Upper lobe of right lung (tissue), 1 donor: Measurements from ENCODE around the gene SERP1. TPM values are rescaled to one million over a fixed set of nuclear protein-coding genes. Genes with fewer than 3 reads are reported as not detected.

Experiments used
- ATAC-seq: fragments of 200-7000 bp; cut with Tn5 transposase; one replicate; pipeline ENCODE4 v1.9.1; 2020; ENCODE audit warnings: mild to moderate bottlenecking, moderate library complexity
- DNase-seq: peaks from one replicate; pipeline ENCODE4 v3.0.0-alpha.2; 2020
- H3K27ac ChIP-seq: fragments of 200-600 bp; one replicate; pipeline ENCODE4 v1.8.0; 2022
- H3K27me3 ChIP-seq: fragments of 200-600 bp; one replicate; pipeline ENCODE4 v1.8.0; 2022; ENCODE audit warnings: mild to moderate bottlenecking
- H3K36me3 ChIP-seq: fragments of 200-600 bp; one replicate; pipeline ENCODE4 v1.8.0; 2022
- H3K4me1 ChIP-seq: fragments of 200-600 bp; one replicate; pipeline ENCODE4 v1.8.0; 2022
- H3K4me3 ChIP-seq: fragments of 200-600 bp; one replicate; pipeline ENCODE4 v1.8.0; 2022; ENCODE audit warnings: mild to moderate bottlenecking
- H3K9me3 ChIP-seq: fragments of 200-600 bp; one replicate; pipeline ENCODE4 v1.8.0; 2022
- CTCF ChIP-seq: fragments of 200-600 bp; IDR thresholded peaks from one replicate; pipeline ENCODE4 v1.8.0; 2022; ENCODE audit warnings: antibody characterized with exemption
- intact Hi-C: fragments of 100-400 bp; cut with DNase I; formaldehyde crosslinking; loops from one replicate; pipeline ENCODE4 v1.11.0; 2022
- total RNA-seq: library from RNA; stranded (reverse); fragmentation: NEBNext Ultra II Directional; extraction: Animal tissue kit (Norgen Biotek cat#: 25700); gene quantifications from one replicate; pipeline ENCODE4 v1.2.1, GENCODE V29; 2021
- donor health status: DM: no; HTN: yes; CAD: no; lungs with severe emphysema.

SERP1 gene
- total RNA-seq, 1 donor from 2014 or later, result 132 TPM

- H3K9me3 ChIP-seq, result no peaks in the 10 kb centered on the region
- H3K4me1 ChIP-seq, result no peaks in the 10 kb centered on the region
- intact Hi-C loops, result no loop called here
- TF ChIP-seq CTCF, result no peak
- H3K36me3 ChIP-seq, result peaks cover 77% of the 10 kb centered on the region
- H3K27me3 ChIP-seq, result no peaks in the 10 kb centered on the region
- H3K27ac ChIP-seq, result no peak overlapping the region
- H3K4me3 ChIP-seq, result no peak overlapping the region
- DNase-seq (no peak), ATAC-seq (no peak)
Measured at GRCh38 chr3:150582620-150583019, 36.3 kb upstream of the SERP1 start.

- H3K4me1 ChIP-seq, result no peaks in the 10 kb centered on the region
- DNase-seq, result no peak
- peaks cover 92% of the 10 kb centered on the region for H3K36me3 ChIP-seq
- no peaks in the 10 kb centered on the region for H3K9me3 ChIP-seq
- TF ChIP-seq CTCF, result no peak
- intact Hi-C loops, result no loop called here
- H3K27me3 ChIP-seq, result no peaks in the 10 kb centered on the region
- ATAC-seq, result no peak
- H3K4me3 ChIP-seq, result no peak overlapping the region
- H3K27ac ChIP-seq, result no peak overlapping the region
Measured at GRCh38 chr3:150581174-150581573, 34.9 kb upstream of the SERP1 start.

GRCh38 chr3:150577855-150578254 lies 31.6 kb upstream of the SERP1 start:
- intact Hi-C loops, result no loop called here
- Histone ChIP-seq H3K27me3 (no peaks in the 10 kb centered on the region), H3K4me3 (no peak overlapping the region), H3K4me1 (no peaks in the 10 kb centered on the region), H3K36me3 (peaks cover 90% of the 10 kb centered on the region), H3K27ac (no peak overlapping the region), H3K9me3 (no peaks in the 10 kb centered on the region)
- no peak for TF ChIP-seq CTCF
- no peak for ATAC-seq
- DNase-seq, result no peak

- Histone ChIP-seq H3K4me3 (no peak overlapping the region), H3K4me1 (no peaks in the 10 kb centered on the region), H3K9me3 (no peaks in the 10 kb centered on the region), H3K27me3 (no peaks in the 10 kb centered on the region), H3K36me3 (peaks cover 97% of the 10 kb centered on the region), H3K27ac (no peak overlapping the region)
- TF ChIP-seq CTCF, result no peak
- intact Hi-C loops, result no loop called here
- DNase-seq (no peak), ATAC-seq (no peak)
Measured at GRCh38 chr3:150567328-150567727, 21.0 kb upstream of the SERP1 start.

GRCh38 chr3:150564243-150564642 lies 17.9 kb upstream of the SERP1 start:
- Histone ChIP-seq H3K27ac (no peak overlapping the region), H3K4me3 (no peak overlapping the region), H3K9me3 (no peaks in the 10 kb centered on the region), H3K36me3 (peaks cover 74% of the 10 kb centered on the region), H3K4me1 (no peaks in the 10 kb centered on the region), H3K27me3 (no peaks in the 10 kb centered on the region)
- no peak for ATAC-seq
- TF ChIP-seq CTCF, result no peak
- intact Hi-C loops, result no loop called here
- DNase-seq, result no peak

- TF ChIP-seq CTCF, result no peak
- no peak for DNase-seq
- Histone ChIP-seq H3K9me3 (no peaks in the 10 kb centered on the region), H3K4me3 (no peak overlapping the region), H3K36me3 (peaks cover 44% of the 10 kb centered on the region), H3K4me1 (no peaks in the 10 kb centered on the region), H3K27me3 (no peaks in the 10 kb centered on the region), H3K27ac (no peak overlapping the region)
- ATAC-seq, result no peak
- intact Hi-C loops, result no loop called here
Measured at GRCh38 chr3:150557725-150558124, 11.4 kb upstream of the SERP1 start.
